Large intestine (tissue), 3 donors: Measurements from ENCODE around the gene BANF2. TPM values are rescaled to one million over a fixed set of nuclear protein-coding genes. Genes with fewer than 3 reads are reported as not detected.
"Not testable (repeated sequence)": the region's sequence is repeated elsewhere in the genome, so short reads cannot be mapped to it uniquely, and the experiment has no call there.

Experiments
- DNase-seq, 2 donors: peaks; one replicate each; pipeline versions ENCODE4 v3.0.0 to v3.0.0-alpha.2; 2013
- H3K27ac ChIP-seq: one replicate; pipeline ENCODE4 v1.5.1; 2013; ENCODE audit warnings: low read length
- H3K27me3 ChIP-seq: 2 replicates; pipeline ENCODE4 v1.6.1; 2013; ENCODE audit warnings: low read length; ENCODE audit not compliant: control insufficient read depth, insufficient read depth
- H3K36me3 ChIP-seq: 2 replicates; pipeline ENCODE4 v1.6.1; 2013; ENCODE audit warnings: low read length; ENCODE audit not compliant: control insufficient read depth, insufficient read depth
- H3K4me1 ChIP-seq: one replicate; pipeline ENCODE4 v1.6.1; 2013; ENCODE audit warnings: low read length; ENCODE audit not compliant: control insufficient read depth, insufficient read depth
- H3K4me3 ChIP-seq: one replicate; pipeline ENCODE4 v1.5.1; 2013; ENCODE audit warnings: low read length
- H3K9me3 ChIP-seq: one replicate; pipeline ENCODE4 v1.6.1; 2013; ENCODE audit warnings: mild to moderate bottlenecking, low read depth, low read length, moderate library complexity; ENCODE audit not compliant: control insufficient read depth
- WGBS: methylation state at CpG from one replicate; pipeline ENCODE4 v1.1.5; 2013; ENCODE audit warnings: low lambda C conversion rate; ENCODE audit not compliant: insufficient coverage; 5-methylcytosine and 5-hydroxymethylcytosine counted together
- polyA plus RNA-seq: library from polyadenylated mRNA; unstranded; fragments of 120-200 nt; gene quantifications from one replicate; pipeline ENCODE4 v1.2.1, GENCODE V29; 2013

BANF2 gene
- polyA plus RNA-seq, 1 donor, result not detected

DNA sequence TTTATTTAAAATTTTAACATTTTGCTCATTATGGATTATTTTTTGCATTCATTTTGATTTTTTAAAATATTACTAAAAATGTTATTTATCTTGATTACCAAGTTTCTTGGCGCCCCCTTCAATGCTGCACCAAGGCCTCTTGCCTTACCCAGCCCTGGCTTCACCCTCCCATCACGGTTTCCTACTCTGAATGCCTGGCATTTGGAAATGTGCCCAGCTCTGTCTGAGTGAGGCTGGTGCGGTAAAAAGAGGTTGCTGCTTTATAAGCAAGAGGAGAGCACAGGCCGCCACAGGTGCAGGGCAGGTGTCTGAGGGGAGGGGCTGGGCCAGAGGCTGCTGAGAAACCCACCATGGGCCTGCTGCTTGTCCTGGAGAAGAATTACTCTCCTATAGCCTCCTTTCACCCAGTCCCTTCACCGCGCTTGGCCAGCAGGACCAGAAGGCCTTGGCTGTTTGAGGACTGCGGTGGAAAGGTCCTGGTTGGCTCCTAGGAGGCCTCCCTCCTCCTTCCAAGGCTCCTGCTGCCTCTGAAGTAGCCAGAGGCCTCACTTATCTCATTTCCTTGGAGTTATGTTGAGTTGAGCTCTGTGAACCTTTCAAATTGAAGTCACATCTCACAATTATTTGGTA lies 62.6 kb downstream of the BANF2 start:
- Histone ChIP-seq H3K4me3 (no peak overlapping the region), H3K27ac (no peak overlapping the region)
- whole genome bisulfite sequencing, result no CpG with 5 or more reads among the region's 7 CpGs

GRCh38 chr20:17762873-17763557 lies 63.2 kb downstream of the BANF2 start:
- 93% methylated on average over 2 of the region's 6 CpGs for WGBS
- peak; percentile 18 to 39 for DNase-seq
- H3K4me3 ChIP-seq, result no peak overlapping the region
- H3K9me3 ChIP-seq, result peaks cover 12% of the 10 kb centered on the region
- no peaks in the 10 kb centered on the region for H3K27me3 ChIP-seq
- no peak overlapping the region for H3K27ac ChIP-seq
- H3K4me1 ChIP-seq, result no peaks in the 10 kb centered on the region
- H3K36me3 ChIP-seq, result no peaks in the 10 kb centered on the region

More for the DNA sequence above, 62.6 kb downstream of the BANF2 start:
- peaks cover 13% of the 10 kb centered on the region for H3K9me3 ChIP-seq
- H3K27me3 ChIP-seq, result no peaks in the 10 kb centered on the region
- no peak for DNase-seq
- no peaks in the 10 kb centered on the region for H3K4me1 ChIP-seq
- H3K36me3 ChIP-seq, result no peaks in the 10 kb centered on the region

- H3K27ac ChIP-seq, result no peak overlapping the region
- H3K36me3 ChIP-seq, result no peaks in the 10 kb centered on the region
- no peaks in the 10 kb centered on the region for H3K4me1 ChIP-seq
- WGBS, result no CpG with 5 or more reads among the region's 4 CpGs
- no peak for DNase-seq
- no peaks in the 10 kb centered on the region for H3K27me3 ChIP-seq
- H3K9me3 ChIP-seq, result no peaks in the 10 kb centered on the region
- no peak overlapping the region for H3K4me3 ChIP-seq
Measured at GRCh38 chr20:17765017-17765416, 65.3 kb downstream of the BANF2 start.

DNA sequence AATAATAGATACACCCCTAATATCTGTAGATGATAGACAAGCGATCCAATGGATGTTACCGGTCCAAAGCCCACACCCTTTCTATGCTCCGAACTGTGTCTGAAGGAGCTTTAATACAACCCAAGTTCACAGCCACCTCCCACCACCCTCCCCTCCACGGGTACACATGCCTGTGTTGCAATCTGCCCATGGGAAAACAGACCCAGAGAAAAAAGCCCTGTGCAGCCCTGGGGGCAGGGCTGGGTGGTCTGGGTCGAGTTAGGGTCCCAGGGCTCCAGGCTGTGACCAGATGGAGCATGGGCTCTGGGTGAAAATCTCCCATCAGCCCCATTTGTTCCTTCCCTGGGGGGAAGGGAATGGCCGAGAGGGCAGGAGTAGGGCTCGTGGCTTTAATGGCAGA lies 65.8 kb downstream of the BANF2 start:
- WGBS, result no CpG with 5 or more reads among the region's 7 CpGs
- H3K4me1 ChIP-seq, result no peaks in the 10 kb centered on the region

DNA sequence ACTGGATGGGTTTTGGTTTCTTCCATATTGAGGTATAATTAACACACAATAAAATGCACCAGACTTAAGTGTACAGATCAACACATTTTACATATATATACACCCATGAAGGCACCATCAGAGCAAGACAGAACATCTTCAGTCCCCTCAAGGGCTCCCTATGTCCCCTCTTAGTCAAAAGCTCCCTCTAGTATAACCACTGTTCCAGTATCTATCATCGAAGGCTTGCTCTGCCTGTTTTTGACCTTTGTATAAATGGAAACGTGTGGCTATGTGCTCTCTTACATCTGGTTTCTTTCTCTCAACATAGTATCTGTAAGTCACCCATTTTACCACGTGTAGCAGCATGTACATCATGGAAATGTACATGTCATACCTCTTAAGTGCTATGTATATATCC lies 66.5 kb downstream of the BANF2 start:
- no peak overlapping the region for H3K4me3 ChIP-seq
- no peak for DNase-seq
- H3K9me3 ChIP-seq, result no peaks in the 10 kb centered on the region
- no peaks in the 10 kb centered on the region for H3K4me1 ChIP-seq
- no CpG with 5 or more reads among the region's 3 CpGs for WGBS
- H3K27me3 ChIP-seq, result no peaks in the 10 kb centered on the region
- H3K36me3 ChIP-seq, result no peaks in the 10 kb centered on the region
- no peak overlapping the region for H3K27ac ChIP-seq

More for the DNA sequence above, 65.8 kb downstream of the BANF2 start:
- H3K4me3 ChIP-seq, result no peak overlapping the region
- no peak overlapping the region for H3K27ac ChIP-seq
- DNase-seq, result no peak
- H3K27me3 ChIP-seq, result no peaks in the 10 kb centered on the region
- no peaks in the 10 kb centered on the region for H3K9me3 ChIP-seq
- no peaks in the 10 kb centered on the region for H3K36me3 ChIP-seq

GRCh38 chr20:17767624-17768023 lies 67.9 kb downstream of the BANF2 start:
- Histone ChIP-seq H3K4me3 (no peak overlapping the region), H3K36me3 (no peaks in the 10 kb centered on the region), H3K27ac (no peak overlapping the region), H3K27me3 (no peaks in the 10 kb centered on the region), H3K4me1 (no peaks in the 10 kb centered on the region), H3K9me3 (no peaks in the 10 kb centered on the region)
- DNase-seq, result no peak
- no CpG with 5 or more reads among the region's 2 CpGs for WGBS

GRCh38 chr20:17768271-17768670 lies 68.5 kb downstream of the BANF2 start:
- WGBS, result no CpG with 5 or more reads among the region's 2 CpGs
- no peak overlapping the region for H3K4me3 ChIP-seq
- DNase-seq, result no peak
- no peak overlapping the region for H3K27ac ChIP-seq
- H3K4me1 ChIP-seq, result no peaks in the 10 kb centered on the region
- H3K9me3 ChIP-seq, result no peaks in the 10 kb centered on the region
- H3K27me3 ChIP-seq, result no peaks in the 10 kb centered on the region
- H3K36me3 ChIP-seq, result no peaks in the 10 kb centered on the region

GRCh38 chr20:17769716-17770115 lies 70.0 kb downstream of the BANF2 start:
- not testable (repeated sequence) for H3K4me1 ChIP-seq, H3K27ac ChIP-seq, H3K36me3 ChIP-seq, H3K4me3 ChIP-seq, H3K27me3 ChIP-seq, H3K9me3 ChIP-seq, DNase-seq
- 96% methylated on average over 4 of the region's 8 CpGs for WGBS

- H3K27me3 ChIP-seq, result no peaks in the 10 kb centered on the region
- WGBS, result no CpG with 5 or more reads among the region's 19 CpGs
- H3K27ac ChIP-seq, result no peak overlapping the region
- H3K4me1 ChIP-seq, result no peaks in the 10 kb centered on the region
- DNase-seq, result no peak
- no peaks in the 10 kb centered on the region for H3K36me3 ChIP-seq
- no peaks in the 10 kb centered on the region for H3K9me3 ChIP-seq
- no peak overlapping the region for H3K4me3 ChIP-seq
Measured at GRCh38 chr20:17771206-17772004, 71.6 kb downstream of the BANF2 start.

GRCh38 chr20:17772005-17772343 lies 72.2 kb downstream of the BANF2 start:
- Histone ChIP-seq H3K4me1 (no peaks in the 10 kb centered on the region), H3K36me3 (no peaks in the 10 kb centered on the region), H3K9me3 (no peaks in the 10 kb centered on the region), H3K4me3 (no peak overlapping the region), H3K27ac (no peak overlapping the region), H3K27me3 (no peaks in the 10 kb centered on the region)
- 20% methylated on average over 1 of the region's 3 CpGs for WGBS
- no peak for DNase-seq
